ENCODE measurements around the gene CELSR1. TPM values are rescaled to one million over a fixed set of nuclear protein-coding genes. Genes with fewer than 3 reads are reported as not detected.

CELSR1 gene
- polyA plus RNA-seq, 3 donors, result 25.6 to 29.4 (median 29.4) TPM

GRCh38 chr22:46425016-46425415 is 112.4 kb downstream of the CELSR1 start:
- no peak for DNase-seq

GRCh38 chr22:46424496-46424895 is 112.9 kb downstream of the CELSR1 start:
- no peak for DNase-seq

- no peak for DNase-seq
These were observed 114.5 kb downstream of the CELSR1 start for GRCh38 chr22:46422896-46423295.

- no peak for DNase-seq
These were observed 116.2 kb downstream of the CELSR1 start for GRCh38 chr22:46421267-46421666.

GRCh38 chr22:46419754-46420571 is 117.5 kb downstream of the CELSR1 start:
- no peak for DNase-seq

- DNase-seq, result no peak
These were observed 118.6 kb downstream of the CELSR1 start for GRCh38 chr22:46418827-46419226.

- no peak for DNase-seq
These were observed 119.7 kb downstream of the CELSR1 start for GRCh38 chr22:46417769-46418168.

GRCh38 chr22:46416891-46417580 is 120.4 kb downstream of the CELSR1 start:
- peak; percentile 71 for DNase-seq

GRCh38 chr22:46416520-46416871 is 120.9 kb downstream of the CELSR1 start:
- no peak for DNase-seq

GRCh38 chr22:46415776-46416519 is 121.5 kb downstream of the CELSR1 start:
- DNase-seq, result no peak

GRCh38 chr22:46414704-46415103 is 122.7 kb downstream of the CELSR1 start:
- DNase-seq, result no peak

GRCh38 chr22:46413725-46414379 is 123.6 kb downstream of the CELSR1 start:
- DNase-seq, result no peak

GRCh38 chr22:46411347-46411746 is 126.1 kb downstream of the CELSR1 start:
- no peak for DNase-seq

GRCh38 chr22:46410291-46410808 is 127.1 kb downstream of the CELSR1 start:
- DNase-seq, result no peak

GRCh38 chr22:46409631-46410210 is 127.7 kb downstream of the CELSR1 start:
- no peak for DNase-seq

GRCh38 chr22:46408568-46409506 is 128.6 kb downstream of the CELSR1 start:
- DNase-seq, result no peak

GRCh38 chr22:46407748-46408147 is 129.7 kb downstream of the CELSR1 start:
- no peak for DNase-seq

- DNase-seq, result no peak
These were observed 130.6 kb downstream of the CELSR1 start for GRCh38 chr22:46406791-46407190.

- DNase-seq, result no peak
These were observed 131.1 kb downstream of the CELSR1 start for GRCh38 chr22:46406349-46406748.

- no peak for DNase-seq
These were observed 131.5 kb downstream of the CELSR1 start for GRCh38 chr22:46405901-46406300.
